OCI-LY3 (cell line): ENCODE data around the gene EHBP1.
A peak's percentile ranks its signal among the peaks of the same experiment; 100 is the strongest.

Experiments used
- H2AFZ ChIP-seq: fragments of 200-600, 300-600 bp; shearing (Covaris generic); 2 replicates; pipeline ENCODE4 v1.6.0; 2014; ENCODE audit warnings: antibody characterized with exemption, low read depth, low read length
- H3K27ac ChIP-seq: fragments of 200-600, 300-600 bp; sonication (generic); 2 replicates; pipeline ENCODE4 v1.5.1; 2014; ENCODE audit warnings: mild to moderate bottlenecking, low read length, moderate library complexity, mixed read lengths
- H3K27me3 ChIP-seq: fragments of 200-600, 300-600 bp; sonication (generic); 2 replicates; pipeline ENCODE4 v1.6.1; 2014; ENCODE audit warnings: low read depth, low read length, mixed read lengths
- H3K36me3 ChIP-seq: fragments of 200-600, 300-600 bp; sonication (generic); replicated peaks from 2 replicates; pipeline ENCODE3; 2014; ENCODE audit warnings: low read depth, low read length, mixed read lengths
- H3K4me1 ChIP-seq: fragments of 300-600, 200-600 bp; sonication (generic); 2 replicates; pipeline ENCODE4 v1.6.1; 2014; ENCODE audit warnings: low read length, mixed read lengths
- H3K4me2 ChIP-seq: fragments of 200-600, 300-600 bp; sonication (generic); 2 replicates; pipeline ENCODE4 v1.6.1; 2014; ENCODE audit warnings: low read length, mixed read lengths
- H3K4me3 ChIP-seq: fragments of 300-600, 200-600 bp; sonication (generic); 2 replicates; pipeline ENCODE4 v1.5.1; 2014; ENCODE audit warnings: antibody characterized with exemption, mild to moderate bottlenecking, low read length, moderate library complexity
- H3K79me2 ChIP-seq: fragments of 300-600, 200-600 bp; shearing (Covaris generic); 2 replicates; pipeline ENCODE4 v1.6.1; 2014; ENCODE audit warnings: mild to moderate bottlenecking, low read length, mixed read lengths
- H3K9ac ChIP-seq: fragments of 300-600, 200-600 bp; shearing (Covaris generic); 2 replicates; pipeline ENCODE4 v1.6.0; 2014; ENCODE audit warnings: mild to moderate bottlenecking, low read length, moderate library complexity
- H3K9me3 ChIP-seq: fragments of 200-600, 300-600 bp; shearing (Covaris generic); 2 replicates; pipeline ENCODE4 v1.6.1; 2014; ENCODE audit warnings: low read length, mixed read lengths; ENCODE audit not compliant: insufficient read depth
- H4K20me1 ChIP-seq: fragments of 200-600, 300-600 bp; sonication (generic); 2 replicates; pipeline ENCODE4 v1.6.1; 2016; ENCODE audit warnings: low read length, mixed read lengths; ENCODE audit not compliant: insufficient read depth
- EZH2phosphoT487 ChIP-seq: fragments of 200-600 bp; shearing (Covaris generic); IDR thresholded peaks from 2 replicates; pipeline ENCODE4 v1.6.1; 2018; ENCODE audit warnings: antibody characterized with exemption, mixed run types, low read depth
- TF ChIP-seq, protein P1 (sequence below): fragments of 200-600, 300-600 bp; sonication (generic); IDR thresholded peaks from 2 replicates; pipeline ENCODE4 v1.5.1; 2014; ENCODE audit warnings: antibody characterized with exemption, low read length, low read depth

EHBP1 gene

DNA sequence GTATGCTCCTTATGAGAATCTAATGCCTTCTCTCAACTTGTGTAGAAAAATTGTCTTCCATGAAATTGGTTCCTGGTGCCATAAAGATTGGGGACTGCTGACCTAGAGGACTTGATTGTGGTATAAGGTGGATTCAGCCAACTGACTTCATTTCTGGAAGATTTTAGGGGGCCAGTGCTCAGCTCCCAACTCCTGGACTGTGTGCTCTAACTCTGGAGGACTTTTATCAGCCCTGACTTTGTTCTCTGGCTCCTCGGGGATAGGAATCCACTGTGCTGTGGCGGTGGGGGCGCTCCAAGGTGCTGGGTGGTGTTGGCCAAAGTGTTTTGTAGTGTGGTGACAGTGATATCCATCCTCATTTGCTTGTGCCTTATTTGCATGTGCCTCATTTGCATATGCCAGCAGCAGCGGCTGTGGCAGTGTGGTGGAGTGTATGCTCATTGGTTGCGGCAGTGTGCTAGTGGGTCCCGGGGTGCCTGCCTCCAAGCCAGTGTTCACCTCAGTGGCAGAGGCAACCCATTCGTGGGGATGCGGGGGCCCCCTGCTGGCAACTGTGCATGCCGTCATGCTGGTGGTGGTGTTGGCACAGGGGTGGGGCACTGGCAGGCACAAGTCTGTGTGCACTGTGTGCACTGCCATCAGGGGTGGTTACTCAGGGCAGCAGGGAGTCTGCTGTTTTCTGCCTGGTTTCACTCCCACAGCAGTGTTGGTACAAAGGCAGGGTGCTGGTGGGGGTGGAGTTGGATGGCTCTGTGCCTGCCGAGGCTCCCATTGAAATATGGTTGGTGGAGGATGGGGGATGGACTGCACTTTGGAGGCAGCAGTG is 19.6 kb downstream of the EHBP1 start:
- H3K4me3 ChIP-seq = no peak overlapping the region
- no peaks in the 10 kb centered on the region for H3K9me3 ChIP-seq
- H3K4me1 ChIP-seq = peaks cover 13% of the 10 kb centered on the region
- H2AFZ ChIP-seq = no peak overlapping the region
- no peak overlapping the region for H3K4me2 ChIP-seq
- H3K79me2 ChIP-seq = peaks cover 14% of the 10 kb centered on the region; the same call in 1 of the 2 replicates
- no peak overlapping the region for H3K27ac ChIP-seq
- TF ChIP-seq, protein P1, sequence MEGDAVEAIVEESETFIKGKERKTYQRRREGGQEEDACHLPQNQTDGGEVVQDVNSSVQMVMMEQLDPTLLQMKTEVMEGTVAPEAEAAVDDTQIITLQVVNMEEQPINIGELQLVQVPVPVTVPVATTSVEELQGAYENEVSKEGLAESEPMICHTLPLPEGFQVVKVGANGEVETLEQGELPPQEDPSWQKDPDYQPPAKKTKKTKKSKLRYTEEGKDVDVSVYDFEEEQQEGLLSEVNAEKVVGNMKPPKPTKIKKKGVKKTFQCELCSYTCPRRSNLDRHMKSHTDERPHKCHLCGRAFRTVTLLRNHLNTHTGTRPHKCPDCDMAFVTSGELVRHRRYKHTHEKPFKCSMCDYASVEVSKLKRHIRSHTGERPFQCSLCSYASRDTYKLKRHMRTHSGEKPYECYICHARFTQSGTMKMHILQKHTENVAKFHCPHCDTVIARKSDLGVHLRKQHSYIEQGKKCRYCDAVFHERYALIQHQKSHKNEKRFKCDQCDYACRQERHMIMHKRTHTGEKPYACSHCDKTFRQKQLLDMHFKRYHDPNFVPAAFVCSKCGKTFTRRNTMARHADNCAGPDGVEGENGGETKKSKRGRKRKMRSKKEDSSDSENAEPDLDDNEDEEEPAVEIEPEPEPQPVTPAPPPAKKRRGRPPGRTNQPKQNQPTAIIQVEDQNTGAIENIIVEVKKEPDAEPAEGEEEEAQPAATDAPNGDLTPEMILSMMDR = peak; percentile 71
- TF ChIP-seq EZH2phosphoT487 = no peak
- H3K36me3 ChIP-seq = peaks cover 4% of the 10 kb centered on the region
- H3K27me3 ChIP-seq = no peaks in the 10 kb centered on the region
- H3K9ac ChIP-seq = no peak overlapping the region
- H4K20me1 ChIP-seq = peaks cover 5% of the 10 kb centered on the region; the same call in 1 of the 2 replicates

DNA sequence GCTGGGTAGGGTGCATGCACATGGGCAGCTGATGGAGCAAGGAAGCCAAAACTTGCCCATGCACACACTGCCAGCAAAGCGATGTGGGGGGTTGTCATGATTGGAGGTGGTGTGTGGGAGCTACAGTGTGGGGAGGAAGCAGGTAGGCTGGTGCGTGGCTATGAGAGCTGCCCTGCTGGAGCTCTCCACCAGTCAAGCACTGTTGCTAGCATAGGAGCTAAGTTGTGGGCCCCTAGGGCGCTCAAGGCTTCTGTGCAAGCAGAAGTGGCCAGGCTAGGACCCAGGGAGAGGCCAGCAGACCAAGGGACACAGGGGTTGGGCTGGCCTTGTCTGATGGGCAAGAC is 20.2 kb downstream of the EHBP1 start:
- H3K9ac ChIP-seq = no peak overlapping the region
- H2AFZ ChIP-seq = no peak overlapping the region
- TF ChIP-seq EZH2phosphoT487 = no peak
- TF ChIP-seq, protein P1 = no peak
- no peaks in the 10 kb centered on the region for H3K27me3 ChIP-seq
- peaks cover 14% of the 10 kb centered on the region; the same call in 1 of the 2 replicates for H3K79me2 ChIP-seq
- no peak overlapping the region for H3K4me2 ChIP-seq
- peaks cover 13% of the 10 kb centered on the region for H3K4me1 ChIP-seq
- H4K20me1 ChIP-seq = peaks cover 5% of the 10 kb centered on the region; the same call in 1 of the 2 replicates
- no peaks in the 10 kb centered on the region for H3K9me3 ChIP-seq
- no peak overlapping the region for H3K27ac ChIP-seq
- no peak overlapping the region for H3K4me3 ChIP-seq
- peaks cover 4% of the 10 kb centered on the region for H3K36me3 ChIP-seq

DNA sequence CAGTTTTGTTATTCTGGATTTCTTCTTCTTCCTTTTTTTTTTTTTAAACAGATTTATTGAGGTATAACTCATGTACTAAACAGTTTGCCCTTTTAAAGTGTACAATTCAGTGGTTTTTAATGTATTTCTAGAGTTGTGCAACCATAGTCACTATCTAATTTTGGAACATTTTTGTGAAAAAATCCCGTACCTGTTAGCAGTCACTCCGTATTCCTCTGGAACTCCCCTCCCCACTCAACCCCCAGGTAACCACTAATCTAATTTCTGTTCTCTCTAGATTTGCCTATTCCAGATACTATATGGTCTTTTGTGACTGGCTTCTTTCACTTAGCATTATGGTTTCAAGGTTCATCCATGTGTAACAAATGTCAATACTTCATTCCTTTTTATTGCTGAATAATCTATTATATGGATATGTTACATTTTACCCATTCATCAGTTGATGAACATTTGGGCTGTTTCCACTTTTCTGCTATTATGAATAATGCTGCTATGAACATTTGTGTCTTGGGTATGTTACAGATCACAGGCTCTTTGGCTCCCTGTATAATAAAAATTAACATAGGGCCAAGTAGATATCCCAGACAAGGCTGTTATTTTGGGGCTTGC is 21.9 kb downstream of the EHBP1 start:
- Histone ChIP-seq H3K79me2 (peaks cover 13% of the 10 kb centered on the region; the same call in 1 of the 2 replicates), H3K9me3 (no peaks in the 10 kb centered on the region), H3K9ac (no peak overlapping the region), H3K27me3 (no peaks in the 10 kb centered on the region), H3K36me3 (peaks cover 4% of the 10 kb centered on the region), H2AFZ (no peak overlapping the region), H3K4me2 (no peak overlapping the region), H3K4me1 (peaks cover 13% of the 10 kb centered on the region), H3K4me3 (no peak overlapping the region), H4K20me1 (peaks cover 5% of the 10 kb centered on the region; the same call in 1 of the 2 replicates), H3K27ac (no peak overlapping the region)
- TF ChIP-seq, protein P1 = no peak
- no peak for TF ChIP-seq EZH2phosphoT487

DNA sequence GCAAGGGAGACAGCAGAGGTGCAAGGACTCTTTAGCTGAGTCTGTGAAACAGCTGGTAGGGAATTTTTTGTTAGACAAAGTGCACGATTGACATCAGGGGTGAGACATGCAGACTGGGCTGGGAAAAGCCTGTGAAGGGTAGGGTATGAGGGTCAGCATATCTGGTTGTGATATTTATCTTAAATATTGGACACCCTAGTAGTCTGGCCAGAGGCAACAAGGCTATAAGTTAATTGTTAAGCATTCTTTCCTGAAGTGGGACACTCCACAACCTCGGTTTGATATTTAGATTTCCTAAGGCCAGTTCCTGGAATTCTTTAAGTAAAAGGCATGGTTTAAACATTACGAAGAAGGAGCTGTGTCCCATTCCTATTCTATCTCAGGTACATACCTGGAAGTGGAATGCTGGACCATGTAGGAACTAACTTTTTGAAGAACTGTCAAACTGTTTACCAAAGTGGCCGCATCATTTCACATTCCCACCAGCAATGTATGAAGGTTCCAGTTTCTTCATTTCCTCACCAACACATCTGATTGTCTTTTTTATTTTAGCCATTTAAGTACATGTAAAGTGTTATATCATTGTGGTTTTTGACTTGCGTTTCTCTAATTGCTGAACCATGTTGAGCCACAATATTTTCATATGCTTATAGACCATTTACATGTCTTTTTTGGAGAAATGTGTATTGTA is 22.5 kb downstream of the EHBP1 start:
- H3K9ac ChIP-seq = no peak overlapping the region

More for the DNA sequence above, 22.5 kb downstream of the EHBP1 start:
- TF ChIP-seq, protein P1 = no peak
- TF ChIP-seq EZH2phosphoT487 = no peak
- no peaks in the 10 kb centered on the region for H3K36me3 ChIP-seq
- H3K27me3 ChIP-seq = no peaks in the 10 kb centered on the region
- H3K27ac ChIP-seq = no peak overlapping the region
- no peaks in the 10 kb centered on the region for H3K9me3 ChIP-seq
- H4K20me1 ChIP-seq = peaks cover 5% of the 10 kb centered on the region; the same call in 1 of the 2 replicates
- peaks cover 13% of the 10 kb centered on the region for H3K4me1 ChIP-seq
- H3K4me3 ChIP-seq = no peak overlapping the region
- H3K4me2 ChIP-seq = no peak overlapping the region
- H2AFZ ChIP-seq = no peak overlapping the region
- H3K79me2 ChIP-seq = peaks cover 8% of the 10 kb centered on the region; the same call in 1 of the 2 replicates
